GM23338 (cell line): Measurements from ENCODE around the gene GPR141.

Experiments used
- CREB1 ChIP-seq: fragments of 250-450 bp; sonication (Bioruptor Pico); IDR thresholded peaks from 2 replicates; pipeline ENCODE4 v1.5.0; 2020; ENCODE audit warnings: low read depth, mild to moderate bottlenecking, moderate library complexity
- EZH2 ChIP-seq: fragments of 200-600 bp; sonication (generic); IDR thresholded peaks from one replicate; pipeline ENCODE4 v1.8.0; 2017; ENCODE audit warnings: antibody characterized with exemption, mild to moderate bottlenecking, low read depth; ENCODE audit not compliant: unreplicated experiment
- EZH2phosphoT487 ChIP-seq: fragments of 200-600 bp; sonication (generic); IDR thresholded peaks from one replicate; pipeline ENCODE4 v1.8.1; 2018; ENCODE audit warnings: antibody characterized with exemption; ENCODE audit not compliant: unreplicated experiment
- JUNB ChIP-seq: IDR thresholded peaks from one replicate; pipeline ENCODE4 v1.6.1; 2016; ENCODE audit warnings: antibody characterized with exemption; ENCODE audit not compliant: unreplicated experiment
- NANOG ChIP-seq: IDR thresholded peaks from 2 replicates; pipeline ENCODE4 v1.6.1; 2016; ENCODE audit warnings: antibody characterized with exemption, borderline replicate concordance
- POLR2AphosphoS5 ChIP-seq: IDR thresholded peaks from 2 replicates; pipeline ENCODE4 v1.6.1; 2016; ENCODE audit warnings: antibody characterized with exemption, low read depth
- REST ChIP-seq: IDR thresholded peaks from one replicate; pipeline ENCODE4 v1.6.1; 2018; ENCODE audit warnings: antibody characterized with exemption; ENCODE audit not compliant: unreplicated experiment
- STAT1 ChIP-seq: IDR thresholded peaks from one replicate; pipeline ENCODE4 v1.6.1; 2016; ENCODE audit warnings: antibody characterized with exemption; ENCODE audit not compliant: unreplicated experiment
- ZNF114 ChIP-seq: fragments of 250-450 bp; sonication (Bioruptor Pico); IDR thresholded peaks from 2 replicates; pipeline ENCODE4 v1.5.0; 2020; ENCODE audit warnings: mild to moderate bottlenecking, moderate library complexity
- ZNF331 ChIP-seq: fragments of 250-450 bp; sonication (Bioruptor Pico); IDR thresholded peaks from 2 replicates; pipeline ENCODE4 v1.5.0; 2020; ENCODE audit warnings: low read depth, mild to moderate bottlenecking, moderate library complexity
- ZNF462 ChIP-seq: fragments of 250-450 bp; sonication (Bioruptor Pico); IDR thresholded peaks from 2 replicates; pipeline ENCODE4 v1.5.0; 2020; ENCODE audit warnings: mild to moderate bottlenecking, moderate library complexity
- TF ChIP-seq, protein P1 (sequence below), 2 experiments: fragments of 200-600 bp in 1 of 2; sonication (generic) in 1 of 2; conservative IDR thresholded peaks; 2 replicates each; pipeline versions ENCODE4 v1.5.1 to v1.6.1; 2016 to 2017; ENCODE audit warnings: antibody characterized with exemption in 2 of 2, low read depth in 2 of 2, mild to moderate bottlenecking in 2 of 2, moderate library complexity in 1 of 2
- TF ChIP-seq, protein P2 (sequence below): IDR thresholded peaks from 2 replicates; pipeline ENCODE4 v1.6.1; 2016; ENCODE audit warnings: antibody characterized with exemption

DNA sequence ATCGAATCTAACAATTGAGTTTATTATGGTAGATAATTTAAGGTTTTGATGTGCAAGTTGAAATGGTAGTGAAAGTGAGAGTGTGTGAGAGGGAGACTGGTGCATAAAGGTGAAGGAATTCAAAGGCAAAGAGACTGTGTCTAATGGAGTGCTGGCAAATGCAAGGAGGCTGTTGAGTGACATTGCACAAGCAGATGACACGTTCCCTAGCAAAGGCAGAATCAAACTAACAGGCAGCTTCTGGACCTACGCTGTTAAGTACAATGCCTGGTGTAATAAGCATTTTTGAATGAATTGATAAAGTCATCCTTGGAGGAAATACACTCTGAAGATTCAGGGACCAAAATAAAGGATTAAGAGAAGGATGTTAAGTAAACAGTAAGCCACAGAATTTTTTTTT is 11.7 kb upstream of the GPR141 start:
- no peak for TF ChIP-seq EZH2
- no peak for TF ChIP-seq REST
- TF ChIP-seq, protein P1, sequence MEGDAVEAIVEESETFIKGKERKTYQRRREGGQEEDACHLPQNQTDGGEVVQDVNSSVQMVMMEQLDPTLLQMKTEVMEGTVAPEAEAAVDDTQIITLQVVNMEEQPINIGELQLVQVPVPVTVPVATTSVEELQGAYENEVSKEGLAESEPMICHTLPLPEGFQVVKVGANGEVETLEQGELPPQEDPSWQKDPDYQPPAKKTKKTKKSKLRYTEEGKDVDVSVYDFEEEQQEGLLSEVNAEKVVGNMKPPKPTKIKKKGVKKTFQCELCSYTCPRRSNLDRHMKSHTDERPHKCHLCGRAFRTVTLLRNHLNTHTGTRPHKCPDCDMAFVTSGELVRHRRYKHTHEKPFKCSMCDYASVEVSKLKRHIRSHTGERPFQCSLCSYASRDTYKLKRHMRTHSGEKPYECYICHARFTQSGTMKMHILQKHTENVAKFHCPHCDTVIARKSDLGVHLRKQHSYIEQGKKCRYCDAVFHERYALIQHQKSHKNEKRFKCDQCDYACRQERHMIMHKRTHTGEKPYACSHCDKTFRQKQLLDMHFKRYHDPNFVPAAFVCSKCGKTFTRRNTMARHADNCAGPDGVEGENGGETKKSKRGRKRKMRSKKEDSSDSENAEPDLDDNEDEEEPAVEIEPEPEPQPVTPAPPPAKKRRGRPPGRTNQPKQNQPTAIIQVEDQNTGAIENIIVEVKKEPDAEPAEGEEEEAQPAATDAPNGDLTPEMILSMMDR (conservative IDR thresholded peaks at IDR 0.05; ENCODE audit: low read depth in 2 of 2) = no peak
- no peak for TF ChIP-seq JUNB
- no peak for TF ChIP-seq POLR2AphosphoS5
- TF ChIP-seq EZH2phosphoT487 = no peak
- TF ChIP-seq, protein P2, sequence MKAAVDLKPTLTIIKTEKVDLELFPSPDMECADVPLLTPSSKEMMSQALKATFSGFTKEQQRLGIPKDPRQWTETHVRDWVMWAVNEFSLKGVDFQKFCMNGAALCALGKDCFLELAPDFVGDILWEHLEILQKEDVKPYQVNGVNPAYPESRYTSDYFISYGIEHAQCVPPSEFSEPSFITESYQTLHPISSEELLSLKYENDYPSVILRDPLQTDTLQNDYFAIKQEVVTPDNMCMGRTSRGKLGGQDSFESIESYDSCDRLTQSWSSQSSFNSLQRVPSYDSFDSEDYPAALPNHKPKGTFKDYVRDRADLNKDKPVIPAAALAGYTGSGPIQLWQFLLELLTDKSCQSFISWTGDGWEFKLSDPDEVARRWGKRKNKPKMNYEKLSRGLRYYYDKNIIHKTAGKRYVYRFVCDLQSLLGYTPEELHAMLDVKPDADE = no peak
- no peak for TF ChIP-seq NANOG
- TF ChIP-seq CREB1 (CRISPR knock-in tag) = no peak
- no peak for TF ChIP-seq STAT1
- no peak for TF ChIP-seq ZNF331 (CRISPR knock-in tag)
- no peak for TF ChIP-seq ZNF462 (CRISPR knock-in tag)
- no peak for TF ChIP-seq ZNF114 (CRISPR knock-in tag)
